GM23338 (cell line): ENCODE results near the gene PCSK5. TPM values are rescaled to one million over a fixed set of nuclear protein-coding genes. Genes with fewer than 3 reads are reported as not detected.

Source experiments
- ATAC-seq: fragments of 200-7000 bp; cut with Tn5 transposase; 3 replicates; pipeline ENCODE4 v1.9.1; 2020
- DNase-seq: peaks from one replicate; pipeline ENCODE4 v3.0.0-alpha.2; 2015; ENCODE audit warnings: low spot score
- H2AFZ ChIP-seq: fragments of 200-600 bp; sonication (generic); 2 replicates; pipeline ENCODE4 v1.8.0; 2016; ENCODE audit warnings: antibody characterized with exemption, mild to moderate bottlenecking, moderate library complexity
- H3F3A ChIP-seq: fragments of 200-600 bp; sonication (generic); replicated peaks from 2 replicates; pipeline ENCODE4 v1.8.0; 2017; ENCODE audit warnings: antibody characterized with exemption, mixed run types, low read depth
- H3K27ac ChIP-seq: fragments of 200-600 bp; sonication (generic); 2 replicates; pipeline ENCODE4 v1.6.1; 2016; ENCODE audit warnings: low read depth
- H3K27me3 ChIP-seq: fragments of 200-600 bp; sonication (generic); 2 replicates; pipeline ENCODE4 v1.8.0; 2016; ENCODE audit warnings: mild to moderate bottlenecking, mixed run types, moderate library complexity; ENCODE audit not compliant: insufficient read depth
- H3K36me3 ChIP-seq: fragments of 200-600 bp; sonication (generic); 2 replicates; pipeline ENCODE4 v1.8.0; 2016; ENCODE audit warnings: mild to moderate bottlenecking; ENCODE audit not compliant: insufficient read depth
- H3K4me1 ChIP-seq: fragments of 200-600 bp; sonication (generic); 2 replicates; pipeline ENCODE4 v1.8.0; 2016; ENCODE audit warnings: mild to moderate bottlenecking, moderate library complexity; ENCODE audit not compliant: insufficient read depth
- H3K4me2 ChIP-seq: fragments of 200-600 bp; sonication (generic); 2 replicates; pipeline ENCODE4 v1.7.1; 2017; ENCODE audit warnings: mixed run types
- H3K4me3 ChIP-seq: fragments of 200-600 bp; sonication (generic); 2 replicates; pipeline ENCODE4 v1.6.1; 2016; ENCODE audit warnings: mixed run types
- H3K79me2 ChIP-seq: fragments of 200-600 bp; sonication (generic); replicated peaks from 2 replicates; pipeline ENCODE4 v1.8.0; 2017; ENCODE audit warnings: mild to moderate bottlenecking; ENCODE audit not compliant: insufficient read depth
- H3K9me2 ChIP-seq: fragments of 200-600 bp; sonication (generic); 2 replicates; pipeline ENCODE4 v1.8.0; 2017; ENCODE audit not compliant: insufficient read depth
- H4K20me1 ChIP-seq: fragments of 200-600 bp; sonication (generic); replicated peaks from 2 replicates; pipeline ENCODE4 v1.8.0; 2017; ENCODE audit warnings: mild to moderate bottlenecking; ENCODE audit not compliant: insufficient read depth
- H3K27ac Mint-ChIP-seq: 2 replicates; pipeline ENCODE4 v1.8.0; 2020; ENCODE audit warnings: inconsistent platforms, mild to moderate bottlenecking, moderate library complexity, mixed read lengths
- H3K27me3 Mint-ChIP-seq: 3 replicates; pipeline ENCODE4 v1.8.0; 2022; ENCODE audit warnings: low read depth, mild to moderate bottlenecking, moderate library complexity, mixed read lengths, inconsistent platforms; ENCODE audit not compliant: insufficient read depth, poor library complexity
- H3K36me3 Mint-ChIP-seq: 3 replicates; pipeline ENCODE4 v1.8.0; 2021; ENCODE audit warnings: low read depth, mild to moderate bottlenecking, inconsistent platforms, moderate library complexity, mixed read lengths
- H3K4me1 Mint-ChIP-seq: 3 replicates; pipeline ENCODE4 v1.8.0; 2020; ENCODE audit warnings: mild to moderate bottlenecking, inconsistent platforms, mixed read lengths
- H3K4me3 Mint-ChIP-seq: 3 replicates; pipeline ENCODE4 v1.8.0; 2021; ENCODE audit warnings: moderate library complexity, mild to moderate bottlenecking, inconsistent platforms, mixed read lengths
- H3K9me3 Mint-ChIP-seq: 3 replicates; pipeline ENCODE4 v1.8.0; 2020; ENCODE audit warnings: moderate library complexity, mild to moderate bottlenecking, inconsistent platforms, mixed read lengths
- CREB1 ChIP-seq: fragments of 250-450 bp; sonication (Bioruptor Pico); IDR thresholded peaks from 2 replicates; pipeline ENCODE4 v1.5.0; 2020; ENCODE audit warnings: low read depth, mild to moderate bottlenecking, moderate library complexity
- EZH2phosphoT487 ChIP-seq: fragments of 200-600 bp; sonication (generic); IDR thresholded peaks from one replicate; pipeline ENCODE4 v1.8.1; 2018; ENCODE audit warnings: antibody characterized with exemption; ENCODE audit not compliant: unreplicated experiment
- NANOG ChIP-seq: IDR thresholded peaks from 2 replicates; pipeline ENCODE4 v1.6.1; 2016; ENCODE audit warnings: antibody characterized with exemption, borderline replicate concordance
- STAT1 ChIP-seq: IDR thresholded peaks from one replicate; pipeline ENCODE4 v1.6.1; 2016; ENCODE audit warnings: antibody characterized with exemption; ENCODE audit not compliant: unreplicated experiment
- ZNF331 ChIP-seq: fragments of 250-450 bp; sonication (Bioruptor Pico); IDR thresholded peaks from 2 replicates; pipeline ENCODE4 v1.5.0; 2020; ENCODE audit warnings: low read depth, mild to moderate bottlenecking, moderate library complexity
- ZNF462 ChIP-seq: fragments of 250-450 bp; sonication (Bioruptor Pico); IDR thresholded peaks from 2 replicates; pipeline ENCODE4 v1.5.0; 2020; ENCODE audit warnings: mild to moderate bottlenecking, moderate library complexity
- polyA plus RNA-seq: library from polyadenylated mRNA; unstranded; fragments of >200 nt; fragmentation: Nextera tagmentation; extraction: Ambion mirVana; gene quantifications from 2 replicates; pipeline ENCODE4 v1.2.1, GENCODE V29; 2016
- total RNA-seq: library from RNA; depleted of rRNA; stranded (reverse); fragments of >200 nt; shearing (Covaris generic); gene quantifications from 2 replicates; pipeline ENCODE4 v1.2.3, GENCODE V29; 2014
- TF ChIP-seq, protein P1 (sequence below), 2 experiments: fragments of 200-600 bp in 1 of 2; sonication (generic) in 1 of 2; conservative IDR thresholded peaks; 2 replicates each; pipeline versions ENCODE4 v1.5.1 to v1.6.1; 2016 to 2017; ENCODE audit warnings: antibody characterized with exemption in 2 of 2, low read depth in 2 of 2, mild to moderate bottlenecking in 2 of 2, moderate library complexity in 1 of 2
- TF ChIP-seq, protein P2 (sequence below): IDR thresholded peaks from one replicate; pipeline ENCODE4 v1.6.1; 2018; ENCODE audit warnings: antibody characterized with exemption; ENCODE audit not compliant: unreplicated experiment

PCSK5 gene
- total and polyA plus RNA-seq, 2 experiments from 2014 or later, result 12.3 to 34.8 TPM

- H3K27me3 ChIP-seq, result no peaks in the 10 kb centered on the region
- H3K4me3 Mint-ChIP-seq, result no peak overlapping the region
- H3K27me3 Mint-ChIP-seq, result no peaks in the 10 kb centered on the region
- DNase-seq, result no peak
- no peak overlapping the region for H2AFZ ChIP-seq
- no peaks in the 10 kb centered on the region; the same call in 2 of the 3 replicates for H3K9me3 Mint-ChIP-seq
- no peak overlapping the region for H3K4me3 ChIP-seq
- H3K4me1 Mint-ChIP-seq, result peaks cover 27% of the 10 kb centered on the region
- no peaks in the 10 kb centered on the region for H4K20me1 ChIP-seq
- H3K36me3 Mint-ChIP-seq, result peaks cover 26% of the 10 kb centered on the region; the same call in 2 of the 3 replicates
- no peak for ATAC-seq
- peaks cover 14% of the 10 kb centered on the region for H3K4me1 ChIP-seq
- no peaks in the 10 kb centered on the region for H3K79me2 ChIP-seq
- peaks cover 9% of the 10 kb centered on the region; the same call in 1 of the 2 replicates for H3K36me3 ChIP-seq
- H3K27ac ChIP-seq, result no peak overlapping the region
- peak overlapping the region; percentile 8; the same call in 1 of the 2 replicates for H3K27ac Mint-ChIP-seq
- no peaks in the 10 kb centered on the region for H3F3A ChIP-seq
- H3K4me2 ChIP-seq, result no peak overlapping the region
- H3K9me2 ChIP-seq, result no peaks in the 10 kb centered on the region
- TF ChIP-seq, protein P1, sequence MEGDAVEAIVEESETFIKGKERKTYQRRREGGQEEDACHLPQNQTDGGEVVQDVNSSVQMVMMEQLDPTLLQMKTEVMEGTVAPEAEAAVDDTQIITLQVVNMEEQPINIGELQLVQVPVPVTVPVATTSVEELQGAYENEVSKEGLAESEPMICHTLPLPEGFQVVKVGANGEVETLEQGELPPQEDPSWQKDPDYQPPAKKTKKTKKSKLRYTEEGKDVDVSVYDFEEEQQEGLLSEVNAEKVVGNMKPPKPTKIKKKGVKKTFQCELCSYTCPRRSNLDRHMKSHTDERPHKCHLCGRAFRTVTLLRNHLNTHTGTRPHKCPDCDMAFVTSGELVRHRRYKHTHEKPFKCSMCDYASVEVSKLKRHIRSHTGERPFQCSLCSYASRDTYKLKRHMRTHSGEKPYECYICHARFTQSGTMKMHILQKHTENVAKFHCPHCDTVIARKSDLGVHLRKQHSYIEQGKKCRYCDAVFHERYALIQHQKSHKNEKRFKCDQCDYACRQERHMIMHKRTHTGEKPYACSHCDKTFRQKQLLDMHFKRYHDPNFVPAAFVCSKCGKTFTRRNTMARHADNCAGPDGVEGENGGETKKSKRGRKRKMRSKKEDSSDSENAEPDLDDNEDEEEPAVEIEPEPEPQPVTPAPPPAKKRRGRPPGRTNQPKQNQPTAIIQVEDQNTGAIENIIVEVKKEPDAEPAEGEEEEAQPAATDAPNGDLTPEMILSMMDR (conservative IDR thresholded peaks at IDR 0.05; ENCODE audit: low read depth in 2 of 2), result no peak
- TF ChIP-seq STAT1, result no peak
- TF ChIP-seq EZH2phosphoT487, result no peak
- TF ChIP-seq CREB1 (CRISPR knock-in tag), result no peak
- no peak for TF ChIP-seq NANOG
- TF ChIP-seq, protein P2, sequence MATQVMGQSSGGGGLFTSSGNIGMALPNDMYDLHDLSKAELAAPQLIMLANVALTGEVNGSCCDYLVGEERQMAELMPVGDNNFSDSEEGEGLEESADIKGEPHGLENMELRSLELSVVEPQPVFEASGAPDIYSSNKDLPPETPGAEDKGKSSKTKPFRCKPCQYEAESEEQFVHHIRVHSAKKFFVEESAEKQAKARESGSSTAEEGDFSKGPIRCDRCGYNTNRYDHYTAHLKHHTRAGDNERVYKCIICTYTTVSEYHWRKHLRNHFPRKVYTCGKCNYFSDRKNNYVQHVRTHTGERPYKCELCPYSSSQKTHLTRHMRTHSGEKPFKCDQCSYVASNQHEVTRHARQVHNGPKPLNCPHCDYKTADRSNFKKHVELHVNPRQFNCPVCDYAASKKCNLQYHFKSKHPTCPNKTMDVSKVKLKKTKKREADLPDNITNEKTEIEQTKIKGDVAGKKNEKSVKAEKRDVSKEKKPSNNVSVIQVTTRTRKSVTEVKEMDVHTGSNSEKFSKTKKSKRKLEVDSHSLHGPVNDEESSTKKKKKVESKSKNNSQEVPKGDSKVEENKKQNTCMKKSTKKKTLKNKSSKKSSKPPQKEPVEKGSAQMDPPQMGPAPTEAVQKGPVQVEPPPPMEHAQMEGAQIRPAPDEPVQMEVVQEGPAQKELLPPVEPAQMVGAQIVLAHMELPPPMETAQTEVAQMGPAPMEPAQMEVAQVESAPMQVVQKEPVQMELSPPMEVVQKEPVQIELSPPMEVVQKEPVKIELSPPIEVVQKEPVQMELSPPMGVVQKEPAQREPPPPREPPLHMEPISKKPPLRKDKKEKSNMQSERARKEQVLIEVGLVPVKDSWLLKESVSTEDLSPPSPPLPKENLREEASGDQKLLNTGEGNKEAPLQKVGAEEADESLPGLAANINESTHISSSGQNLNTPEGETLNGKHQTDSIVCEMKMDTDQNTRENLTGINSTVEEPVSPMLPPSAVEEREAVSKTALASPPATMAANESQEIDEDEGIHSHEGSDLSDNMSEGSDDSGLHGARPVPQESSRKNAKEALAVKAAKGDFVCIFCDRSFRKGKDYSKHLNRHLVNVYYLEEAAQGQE, result no peak
- no peak for TF ChIP-seq ZNF331 (CRISPR knock-in tag)
Observed at GRCh38 chr9:76032038-76032796, 141.7 kb downstream of the PCSK5 start.

GRCh38 chr9:76032797-76033373, 142.4 kb downstream of the PCSK5 start:
- ATAC-seq, result no peak
- no peaks in the 10 kb centered on the region; the same call in 2 of the 3 replicates for H3K9me3 Mint-ChIP-seq
- peaks cover under 1% of the 10 kb centered on the region for H3K27me3 Mint-ChIP-seq
- Histone ChIP-seq H3F3A (no peaks in the 10 kb centered on the region), H2AFZ (no peak overlapping the region), H3K9me2 (no peaks in the 10 kb centered on the region), H3K27me3 (no peaks in the 10 kb centered on the region), H3K4me3 (no peak overlapping the region), H3K36me3 (peaks cover 9% of the 10 kb centered on the region; the same call in 1 of the 2 replicates), H3K27ac (no peak overlapping the region), H3K79me2 (no peaks in the 10 kb centered on the region), H3K4me1 (peaks cover 21% of the 10 kb centered on the region), H3K4me2 (no peak overlapping the region), H4K20me1 (no peaks in the 10 kb centered on the region)
- H3K4me3 Mint-ChIP-seq, result no peak overlapping the region
- H3K27ac Mint-ChIP-seq, result no peak overlapping the region
- peaks cover 23% of the 10 kb centered on the region; the same call in 2 of the 3 replicates for H3K36me3 Mint-ChIP-seq
- DNase-seq, result no peak
- peaks cover 30% of the 10 kb centered on the region for H3K4me1 Mint-ChIP-seq
- TF ChIP-seq STAT1 (no peak), CREB1 (CRISPR knock-in tag) (no peak), ZNF462 (CRISPR knock-in tag) (no peak)
